Activated CD8-positive, alpha-beta T cell treated with anti-CD3 and anti-CD28 coated beads for 36 hours (primary cell): ENCODE results near the gene GRB10. TPM values are rescaled to one million over a fixed set of nuclear protein-coding genes. Genes with fewer than 3 reads are reported as not detected.

ENCODE experiments used
- ATAC-seq: fragments of 200-7000 bp; cut with Tn5 transposase; one replicate; pipeline ENCODE4 v1.10.0; 2021; ENCODE audit warnings: mild to moderate bottlenecking, moderate library complexity
- CTCF ChIA-PET: fragments of 350-600 bp; sonication (Branson Sonifier 250); formaldehyde crosslinking; loops from one replicate; lab custom pipeline; 2021; ENCODE audit warnings: antibody characterized with exemption; lab: Charles Lee
- POLR2A ChIA-PET: fragments of 350-600 bp; sonication (Branson Sonifier 250); formaldehyde crosslinking; loops from one replicate; lab custom pipeline; 2021; ENCODE audit warnings: antibody characterized with exemption; lab: Charles Lee
- DNase-seq: peaks from one replicate; pipeline ENCODE4 v3.0.0-alpha.2; 2020
- H3K27ac Mint-ChIP-seq: one replicate; pipeline ENCODE4 v1.8.0; 2021; ENCODE audit warnings: mild to moderate bottlenecking, mixed read lengths
- H3K27me3 Mint-ChIP-seq: one replicate; pipeline ENCODE4 v1.8.0; 2021; ENCODE audit warnings: mixed read lengths
- H3K36me3 Mint-ChIP-seq: one replicate; pipeline ENCODE4 v1.8.0; 2021; ENCODE audit warnings: low read depth, mixed read lengths
- H3K4me1 Mint-ChIP-seq: one replicate; pipeline ENCODE4 v1.8.0; 2021; ENCODE audit warnings: low read depth, mixed read lengths
- H3K4me3 Mint-ChIP-seq: one replicate; pipeline ENCODE4 v1.8.0; 2021; ENCODE audit warnings: mild to moderate bottlenecking, moderate library complexity, mixed read lengths
- H3K9me3 Mint-ChIP-seq: one replicate; pipeline ENCODE4 v1.8.0; 2021; ENCODE audit warnings: mixed read lengths
- intact Hi-C: fragments of 100-400 bp; cut with micrococcal nuclease; formaldehyde crosslinking; loops from one replicate; pipeline ENCODE4 v1.10.0; 2022
- total RNA-seq, 2 experiments: library from RNA; stranded (reverse); gene quantifications; one replicate each; pipeline ENCODE4 v1.2.3, GENCODE V29; 2021
- TF ChIP-seq, protein P1 (sequence below): fragments of 200-600 bp; IDR thresholded peaks from one replicate; pipeline ENCODE4 v1.8.0; 2022; ENCODE audit warnings: antibody characterized with exemption, mild to moderate bottlenecking

The GRB10 gene
- total RNA-seq, 2 experiments from 2014 or later: 5.6 to 6.9 TPM

- ATAC-seq: no peak
- no peak overlapping the region for H3K4me3 Mint-ChIP-seq
- H3K36me3 Mint-ChIP-seq: no peaks in the 10 kb centered on the region
- DNase-seq: no peak
- POLR2A ChIA-PET: no interaction called here
- intact Hi-C loops: no loop called here
- CTCF ChIA-PET: interaction anchor here (0.6 to 6.9 kb wide), 3 partner anchors 152 to 464 kb away, joined by 3 to 52 read pairs (median 4); no protein-coding TSS in a partner anchor
- H3K9me3 Mint-ChIP-seq: no peaks in the 10 kb centered on the region
- peaks cover 2% of the 10 kb centered on the region for H3K27me3 Mint-ChIP-seq
- H3K4me1 Mint-ChIP-seq: peaks cover 5% of the 10 kb centered on the region
- no peak overlapping the region for H3K27ac Mint-ChIP-seq
- TF ChIP-seq, protein P1, sequence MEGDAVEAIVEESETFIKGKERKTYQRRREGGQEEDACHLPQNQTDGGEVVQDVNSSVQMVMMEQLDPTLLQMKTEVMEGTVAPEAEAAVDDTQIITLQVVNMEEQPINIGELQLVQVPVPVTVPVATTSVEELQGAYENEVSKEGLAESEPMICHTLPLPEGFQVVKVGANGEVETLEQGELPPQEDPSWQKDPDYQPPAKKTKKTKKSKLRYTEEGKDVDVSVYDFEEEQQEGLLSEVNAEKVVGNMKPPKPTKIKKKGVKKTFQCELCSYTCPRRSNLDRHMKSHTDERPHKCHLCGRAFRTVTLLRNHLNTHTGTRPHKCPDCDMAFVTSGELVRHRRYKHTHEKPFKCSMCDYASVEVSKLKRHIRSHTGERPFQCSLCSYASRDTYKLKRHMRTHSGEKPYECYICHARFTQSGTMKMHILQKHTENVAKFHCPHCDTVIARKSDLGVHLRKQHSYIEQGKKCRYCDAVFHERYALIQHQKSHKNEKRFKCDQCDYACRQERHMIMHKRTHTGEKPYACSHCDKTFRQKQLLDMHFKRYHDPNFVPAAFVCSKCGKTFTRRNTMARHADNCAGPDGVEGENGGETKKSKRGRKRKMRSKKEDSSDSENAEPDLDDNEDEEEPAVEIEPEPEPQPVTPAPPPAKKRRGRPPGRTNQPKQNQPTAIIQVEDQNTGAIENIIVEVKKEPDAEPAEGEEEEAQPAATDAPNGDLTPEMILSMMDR: no peak
Observed at GRCh38 chr7:50628434-50629084, 154.1 kb downstream of the GRB10 start.

DNA sequence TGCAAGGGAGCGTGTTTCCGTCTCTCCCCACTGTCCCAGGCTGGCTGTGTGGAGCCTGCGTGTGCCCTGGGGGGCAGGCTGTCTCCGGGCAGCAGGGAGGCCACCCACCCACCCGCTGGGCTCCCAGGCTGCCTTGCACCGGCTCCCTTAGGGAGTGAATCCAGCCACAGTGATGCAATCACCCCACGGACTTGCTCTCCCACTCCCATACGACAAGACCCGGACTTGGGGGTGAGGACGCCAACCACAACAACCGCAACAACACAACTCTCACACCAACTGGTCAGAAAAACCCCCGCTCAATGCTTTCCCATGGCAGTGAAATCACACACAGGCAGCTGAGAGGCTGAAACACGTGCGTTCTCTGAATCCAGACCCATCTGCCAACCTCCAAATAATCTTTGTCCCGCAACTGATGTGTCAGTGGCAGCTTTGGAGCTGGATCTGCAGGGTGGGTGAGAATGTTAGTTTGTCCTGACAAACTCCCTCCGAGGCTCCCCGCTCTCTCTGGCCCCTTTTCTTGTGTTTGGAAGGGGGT is 154.8 kb downstream of the GRB10 start:
- ChIA-PET CTCF (no interaction called here), POLR2A (no interaction called here)
- H3K4me1 Mint-ChIP-seq: no peaks in the 10 kb centered on the region
- TF ChIP-seq, protein P1: no peak
- ATAC-seq (no peak), DNase-seq (no peak)
- no peaks in the 10 kb centered on the region for H3K36me3 Mint-ChIP-seq
- no peaks in the 10 kb centered on the region for H3K27me3 Mint-ChIP-seq
- H3K9me3 Mint-ChIP-seq: no peaks in the 10 kb centered on the region
- no peak overlapping the region for H3K27ac Mint-ChIP-seq
- intact Hi-C loops: no loop called here
- H3K4me3 Mint-ChIP-seq: no peak overlapping the region

- CTCF ChIA-PET: interaction anchor here (1.1 kb wide), 1 partner anchor 8 kb away, joined by 3 read pairs; no protein-coding TSS in a partner anchor
Observed at GRCh38 chr7:50626286-50626685, 156.4 kb downstream of the GRB10 start.

GRCh38 chr7:50625360-50625759 is 157.3 kb downstream of the GRB10 start:
- H3K4me3 Mint-ChIP-seq: no peak overlapping the region
- ChIA-PET POLR2A (no interaction called here), CTCF (interaction anchor here (1.0 to 1.1 kb wide), 2 partner anchors 9 to 11 kb away, joined by 3 read pairs; no protein-coding TSS in a partner anchor)
- H3K27me3 Mint-ChIP-seq: no peaks in the 10 kb centered on the region
- H3K27ac Mint-ChIP-seq: no peak overlapping the region
- H3K4me1 Mint-ChIP-seq: no peaks in the 10 kb centered on the region
- TF ChIP-seq, protein P1: no peak
- intact Hi-C loops: no loop called here
- H3K9me3 Mint-ChIP-seq: no peaks in the 10 kb centered on the region
- DNase-seq: no peak
- no peaks in the 10 kb centered on the region for H3K36me3 Mint-ChIP-seq
- ATAC-seq: no peak

More at GRCh38 chr7:50626286-50626685, 156.4 kb downstream of the GRB10 start:
- no peak overlapping the region for H3K27ac Mint-ChIP-seq
- TF ChIP-seq, protein P1: no peak
- ATAC-seq (no peak), DNase-seq (no peak)
- intact Hi-C loops: no loop called here
- POLR2A ChIA-PET: no interaction called here
- H3K27me3 Mint-ChIP-seq: no peaks in the 10 kb centered on the region
- H3K4me3 Mint-ChIP-seq: no peak overlapping the region
- no peaks in the 10 kb centered on the region for H3K36me3 Mint-ChIP-seq
- H3K4me1 Mint-ChIP-seq: no peaks in the 10 kb centered on the region
- no peaks in the 10 kb centered on the region for H3K9me3 Mint-ChIP-seq

GRCh38 chr7:50622821-50623220 is 159.9 kb downstream of the GRB10 start:
- ATAC-seq: no peak
- Mint-ChIP-seq H3K27me3 (no peaks in the 10 kb centered on the region), H3K4me1 (no peaks in the 10 kb centered on the region), H3K9me3 (no peaks in the 10 kb centered on the region), H3K36me3 (no peaks in the 10 kb centered on the region), H3K4me3 (no peak overlapping the region), H3K27ac (no peak overlapping the region)
- intact Hi-C loops: no loop called here
- DNase-seq: no peak
- POLR2A ChIA-PET: no interaction called here
- CTCF ChIA-PET: interaction anchor here (3.3 kb wide), 1 partner anchor 10 kb away, joined by 11 read pairs; no protein-coding TSS in a partner anchor
- TF ChIP-seq, protein P1: no peak
